OCI-LY3 (cell line): ENCODE data around the gene SEPTIN11.

ENCODE experiments used
- H2AFZ ChIP-seq: fragments of 200-600, 300-600 bp; shearing (Covaris generic); 2 replicates; pipeline ENCODE4 v1.6.0; 2014; ENCODE audit warnings: antibody characterized with exemption, low read depth, low read length
- H3K27ac ChIP-seq: fragments of 200-600, 300-600 bp; sonication (generic); 2 replicates; pipeline ENCODE4 v1.5.1; 2014; ENCODE audit warnings: mild to moderate bottlenecking, low read length, moderate library complexity, mixed read lengths
- H3K27me3 ChIP-seq: fragments of 200-600, 300-600 bp; sonication (generic); 2 replicates; pipeline ENCODE4 v1.6.1; 2014; ENCODE audit warnings: low read depth, low read length, mixed read lengths
- H3K36me3 ChIP-seq: fragments of 200-600, 300-600 bp; sonication (generic); replicated peaks from 2 replicates; pipeline ENCODE3; 2014; ENCODE audit warnings: low read depth, low read length, mixed read lengths
- H3K4me1 ChIP-seq: fragments of 300-600, 200-600 bp; sonication (generic); 2 replicates; pipeline ENCODE4 v1.6.1; 2014; ENCODE audit warnings: low read length, mixed read lengths
- H3K4me2 ChIP-seq: fragments of 200-600, 300-600 bp; sonication (generic); 2 replicates; pipeline ENCODE4 v1.6.1; 2014; ENCODE audit warnings: low read length, mixed read lengths
- H3K4me3 ChIP-seq: fragments of 300-600, 200-600 bp; sonication (generic); 2 replicates; pipeline ENCODE4 v1.5.1; 2014; ENCODE audit warnings: antibody characterized with exemption, mild to moderate bottlenecking, low read length, moderate library complexity
- H3K79me2 ChIP-seq: fragments of 300-600, 200-600 bp; shearing (Covaris generic); 2 replicates; pipeline ENCODE4 v1.6.1; 2014; ENCODE audit warnings: mild to moderate bottlenecking, low read length, mixed read lengths
- H3K9ac ChIP-seq: fragments of 300-600, 200-600 bp; shearing (Covaris generic); 2 replicates; pipeline ENCODE4 v1.6.0; 2014; ENCODE audit warnings: mild to moderate bottlenecking, low read length, moderate library complexity
- H3K9me3 ChIP-seq: fragments of 200-600, 300-600 bp; shearing (Covaris generic); 2 replicates; pipeline ENCODE4 v1.6.1; 2014; ENCODE audit warnings: low read length, mixed read lengths; ENCODE audit not compliant: insufficient read depth
- H4K20me1 ChIP-seq: fragments of 200-600, 300-600 bp; sonication (generic); 2 replicates; pipeline ENCODE4 v1.6.1; 2016; ENCODE audit warnings: low read length, mixed read lengths; ENCODE audit not compliant: insufficient read depth
- EZH2phosphoT487 ChIP-seq: fragments of 200-600 bp; shearing (Covaris generic); IDR thresholded peaks from 2 replicates; pipeline ENCODE4 v1.6.1; 2018; ENCODE audit warnings: antibody characterized with exemption, mixed run types, low read depth
- TF ChIP-seq, protein P1 (sequence below): fragments of 200-600, 300-600 bp; sonication (generic); IDR thresholded peaks from 2 replicates; pipeline ENCODE4 v1.5.1; 2014; ENCODE audit warnings: antibody characterized with exemption, low read length, low read depth

Gene SEPTIN11

GRCh38 chr4:76909711-76910110 is 39.8 kb upstream of the SEPTIN11 start:
- Histone ChIP-seq H2AFZ (no peak overlapping the region), H3K27me3 (no peaks in the 10 kb centered on the region), H4K20me1 (no peaks in the 10 kb centered on the region), H3K9me3 (no peaks in the 10 kb centered on the region), H3K4me2 (no peak overlapping the region), H3K36me3 (no peaks in the 10 kb centered on the region), H3K79me2 (no peaks in the 10 kb centered on the region), H3K9ac (no peak overlapping the region), H3K27ac (no peak overlapping the region), H3K4me1 (no peaks in the 10 kb centered on the region), H3K4me3 (no peak overlapping the region)
- TF ChIP-seq, protein P1, sequence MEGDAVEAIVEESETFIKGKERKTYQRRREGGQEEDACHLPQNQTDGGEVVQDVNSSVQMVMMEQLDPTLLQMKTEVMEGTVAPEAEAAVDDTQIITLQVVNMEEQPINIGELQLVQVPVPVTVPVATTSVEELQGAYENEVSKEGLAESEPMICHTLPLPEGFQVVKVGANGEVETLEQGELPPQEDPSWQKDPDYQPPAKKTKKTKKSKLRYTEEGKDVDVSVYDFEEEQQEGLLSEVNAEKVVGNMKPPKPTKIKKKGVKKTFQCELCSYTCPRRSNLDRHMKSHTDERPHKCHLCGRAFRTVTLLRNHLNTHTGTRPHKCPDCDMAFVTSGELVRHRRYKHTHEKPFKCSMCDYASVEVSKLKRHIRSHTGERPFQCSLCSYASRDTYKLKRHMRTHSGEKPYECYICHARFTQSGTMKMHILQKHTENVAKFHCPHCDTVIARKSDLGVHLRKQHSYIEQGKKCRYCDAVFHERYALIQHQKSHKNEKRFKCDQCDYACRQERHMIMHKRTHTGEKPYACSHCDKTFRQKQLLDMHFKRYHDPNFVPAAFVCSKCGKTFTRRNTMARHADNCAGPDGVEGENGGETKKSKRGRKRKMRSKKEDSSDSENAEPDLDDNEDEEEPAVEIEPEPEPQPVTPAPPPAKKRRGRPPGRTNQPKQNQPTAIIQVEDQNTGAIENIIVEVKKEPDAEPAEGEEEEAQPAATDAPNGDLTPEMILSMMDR: no peak
- no peak for TF ChIP-seq EZH2phosphoT487

- Histone ChIP-seq H3K9me3 (no peaks in the 10 kb centered on the region), H3K27me3 (no peaks in the 10 kb centered on the region), H3K27ac (no peak overlapping the region), H2AFZ (no peak overlapping the region), H3K36me3 (no peaks in the 10 kb centered on the region), H4K20me1 (no peaks in the 10 kb centered on the region), H3K79me2 (no peaks in the 10 kb centered on the region), H3K4me3 (no peak overlapping the region), H3K4me1 (no peaks in the 10 kb centered on the region), H3K9ac (no peak overlapping the region), H3K4me2 (no peak overlapping the region)
- TF ChIP-seq, protein P1: no peak
- TF ChIP-seq EZH2phosphoT487: no peak
Measured at GRCh38 chr4:76920715-76921114, 28.8 kb upstream of the SEPTIN11 start.

- H3K9ac ChIP-seq: no peak overlapping the region
- H3K4me1 ChIP-seq: no peaks in the 10 kb centered on the region
- no peaks in the 10 kb centered on the region for H4K20me1 ChIP-seq
- TF ChIP-seq, protein P1: no peak
- no peak for TF ChIP-seq EZH2phosphoT487
- H3K9me3 ChIP-seq: no peaks in the 10 kb centered on the region
- H3K27ac ChIP-seq: no peak overlapping the region
- H3K79me2 ChIP-seq: no peaks in the 10 kb centered on the region
- H3K27me3 ChIP-seq: no peaks in the 10 kb centered on the region
- H2AFZ ChIP-seq: no peak overlapping the region
- no peak overlapping the region for H3K4me2 ChIP-seq
- H3K36me3 ChIP-seq: no peaks in the 10 kb centered on the region
- no peak overlapping the region for H3K4me3 ChIP-seq
Measured at GRCh38 chr4:76923619-76924357, 25.8 kb upstream of the SEPTIN11 start.

DNA sequence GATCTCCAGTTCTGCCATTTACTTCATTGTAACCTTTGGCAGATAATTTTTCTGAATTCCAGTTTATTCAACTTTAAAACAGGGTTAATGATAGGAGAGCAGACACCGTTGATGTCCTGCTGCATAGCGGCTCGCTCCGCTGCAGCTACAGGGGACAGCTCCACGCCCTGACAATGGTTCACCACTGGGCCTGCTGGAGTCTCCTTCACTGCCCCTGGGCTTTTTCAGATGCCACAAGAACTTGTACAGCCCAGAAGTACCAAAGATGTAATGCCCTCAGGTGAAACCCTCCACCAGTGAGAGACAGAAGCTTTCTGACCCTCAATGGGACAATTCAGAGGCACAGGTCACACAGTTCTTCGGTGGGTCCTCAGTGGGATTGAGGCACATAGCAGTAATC is 22.7 kb upstream of the SEPTIN11 start:
- H3K4me1 ChIP-seq: no peaks in the 10 kb centered on the region
- no peak for TF ChIP-seq EZH2phosphoT487
- TF ChIP-seq, protein P1: no peak
- no peak overlapping the region for H3K4me2 ChIP-seq
- H3K36me3 ChIP-seq: no peaks in the 10 kb centered on the region
- H3K27me3 ChIP-seq: no peaks in the 10 kb centered on the region
- H3K79me2 ChIP-seq: no peaks in the 10 kb centered on the region
- no peaks in the 10 kb centered on the region for H3K9me3 ChIP-seq
- H2AFZ ChIP-seq: no peak overlapping the region
- H3K27ac ChIP-seq: no peak overlapping the region
- no peak overlapping the region for H3K4me3 ChIP-seq
- no peak overlapping the region for H3K9ac ChIP-seq
- no peaks in the 10 kb centered on the region for H4K20me1 ChIP-seq
